Progenitor cell of endocrine pancreas (in vitro differentiated cells): ENCODE measurements around the gene OBSCN. TPM values are rescaled to one million over a fixed set of nuclear protein-coding genes. Genes with fewer than 3 reads are reported as not detected.

ENCODE experiments used
- DNase-seq: peaks from one replicate; pipeline ENCODE4 v3.0.0; 2021; ENCODE audit warnings: low spot score; ENCODE audit not compliant: unreplicated experiment
- H3K27ac Mint-ChIP-seq: 2 replicates; pipeline ENCODE4 v1.8.0; 2021; ENCODE audit warnings: mild to moderate bottlenecking, moderate library complexity, mixed read lengths
- H3K27me3 Mint-ChIP-seq: 2 replicates; pipeline ENCODE4 v1.8.0; 2021; ENCODE audit warnings: mixed read lengths
- H3K36me3 Mint-ChIP-seq: 2 replicates; pipeline ENCODE4 v1.8.0; 2022; ENCODE audit warnings: mixed read lengths; ENCODE audit not compliant: insufficient read depth
- H3K4me1 Mint-ChIP-seq: 2 replicates; pipeline ENCODE4 v1.8.0; 2021; ENCODE audit warnings: low read depth, mixed read lengths
- H3K4me3 Mint-ChIP-seq: 2 replicates; pipeline ENCODE4 v1.8.0; 2021; ENCODE audit warnings: low read depth, mild to moderate bottlenecking, moderate library complexity, mixed read lengths
- H3K9me3 Mint-ChIP-seq: 2 replicates; pipeline ENCODE4 v1.8.0; 2021; ENCODE audit warnings: low read depth, mixed read lengths
- total RNA-seq: library from RNA; stranded (reverse); gene quantifications from 2 replicates; pipeline ENCODE4 v1.2.1, GENCODE V29; 2021
- TF ChIP-seq, protein P1 (sequence below): fragments of 200-600 bp; sonication (generic); IDR thresholded peaks from one replicate; pipeline ENCODE4 v1.5.0; 2021; ENCODE audit warnings: antibody characterized with exemption, mild to moderate bottlenecking; ENCODE audit not compliant: unreplicated experiment

OBSCN gene
- total RNA-seq, 1 donor from 2014 or later = 57.5 TPM

DNA sequence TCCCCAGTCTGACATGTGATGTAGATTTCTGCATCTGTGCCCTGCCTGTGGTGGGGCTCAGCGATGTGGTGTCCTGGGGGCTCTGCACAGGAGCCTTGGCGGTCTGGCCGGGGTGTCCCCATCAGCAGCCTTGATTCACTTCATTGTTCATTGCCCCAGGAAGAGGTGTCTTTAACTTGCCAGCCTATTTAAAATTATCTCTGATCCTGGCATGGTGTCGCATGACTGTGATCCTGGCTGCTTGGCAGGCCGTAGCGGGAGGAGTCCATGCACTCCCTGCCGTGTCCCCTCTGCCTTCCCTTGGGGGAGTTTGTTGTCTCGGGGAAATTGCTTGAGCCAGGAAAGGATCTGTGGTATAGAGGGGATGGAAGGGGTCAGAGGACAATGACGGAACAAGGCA, 138.9 kb downstream of the OBSCN start:
- no peak overlapping the region for H3K4me3 Mint-ChIP-seq
- peaks cover 7% of the 10 kb centered on the region for H3K9me3 Mint-ChIP-seq

DNA sequence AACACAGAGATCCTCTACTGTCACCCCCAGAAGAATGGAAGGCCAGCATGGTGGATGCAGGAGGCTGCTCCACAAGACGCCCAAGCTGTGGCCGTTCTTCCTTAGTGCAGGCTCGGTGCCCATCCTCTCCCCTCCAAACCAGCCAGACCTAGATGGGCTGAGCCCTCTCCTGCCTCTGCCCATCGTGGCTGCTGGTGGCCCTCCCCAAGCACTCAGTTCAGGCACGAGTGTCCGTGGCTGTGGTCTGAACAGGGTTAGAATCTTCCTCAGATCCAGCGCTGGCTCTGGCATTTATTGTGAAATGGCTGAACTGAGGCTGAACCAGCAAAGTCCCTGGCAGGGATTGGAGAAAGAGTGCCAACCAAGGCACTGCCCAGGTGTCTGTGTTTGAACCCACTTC, 139.3 kb downstream of the OBSCN start:
- H3K27ac Mint-ChIP-seq = no peak overlapping the region
- H3K4me3 Mint-ChIP-seq = no peak overlapping the region
- H3K27me3 Mint-ChIP-seq = no peaks in the 10 kb centered on the region
- DNase-seq = no peak
- TF ChIP-seq, protein P1, sequence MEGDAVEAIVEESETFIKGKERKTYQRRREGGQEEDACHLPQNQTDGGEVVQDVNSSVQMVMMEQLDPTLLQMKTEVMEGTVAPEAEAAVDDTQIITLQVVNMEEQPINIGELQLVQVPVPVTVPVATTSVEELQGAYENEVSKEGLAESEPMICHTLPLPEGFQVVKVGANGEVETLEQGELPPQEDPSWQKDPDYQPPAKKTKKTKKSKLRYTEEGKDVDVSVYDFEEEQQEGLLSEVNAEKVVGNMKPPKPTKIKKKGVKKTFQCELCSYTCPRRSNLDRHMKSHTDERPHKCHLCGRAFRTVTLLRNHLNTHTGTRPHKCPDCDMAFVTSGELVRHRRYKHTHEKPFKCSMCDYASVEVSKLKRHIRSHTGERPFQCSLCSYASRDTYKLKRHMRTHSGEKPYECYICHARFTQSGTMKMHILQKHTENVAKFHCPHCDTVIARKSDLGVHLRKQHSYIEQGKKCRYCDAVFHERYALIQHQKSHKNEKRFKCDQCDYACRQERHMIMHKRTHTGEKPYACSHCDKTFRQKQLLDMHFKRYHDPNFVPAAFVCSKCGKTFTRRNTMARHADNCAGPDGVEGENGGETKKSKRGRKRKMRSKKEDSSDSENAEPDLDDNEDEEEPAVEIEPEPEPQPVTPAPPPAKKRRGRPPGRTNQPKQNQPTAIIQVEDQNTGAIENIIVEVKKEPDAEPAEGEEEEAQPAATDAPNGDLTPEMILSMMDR = no peak
- H3K9me3 Mint-ChIP-seq = peaks cover 7% of the 10 kb centered on the region
- no peaks in the 10 kb centered on the region for H3K4me1 Mint-ChIP-seq
- H3K36me3 Mint-ChIP-seq = peaks cover 11% of the 10 kb centered on the region

More for the DNA sequence above, 138.9 kb downstream of the OBSCN start:
- Mint-ChIP-seq H3K4me1 (no peaks in the 10 kb centered on the region), H3K27me3 (no peaks in the 10 kb centered on the region), H3K27ac (no peak overlapping the region), H3K36me3 (peaks cover 11% of the 10 kb centered on the region)
- TF ChIP-seq, protein P1 = no peak
- DNase-seq = no peak

DNA sequence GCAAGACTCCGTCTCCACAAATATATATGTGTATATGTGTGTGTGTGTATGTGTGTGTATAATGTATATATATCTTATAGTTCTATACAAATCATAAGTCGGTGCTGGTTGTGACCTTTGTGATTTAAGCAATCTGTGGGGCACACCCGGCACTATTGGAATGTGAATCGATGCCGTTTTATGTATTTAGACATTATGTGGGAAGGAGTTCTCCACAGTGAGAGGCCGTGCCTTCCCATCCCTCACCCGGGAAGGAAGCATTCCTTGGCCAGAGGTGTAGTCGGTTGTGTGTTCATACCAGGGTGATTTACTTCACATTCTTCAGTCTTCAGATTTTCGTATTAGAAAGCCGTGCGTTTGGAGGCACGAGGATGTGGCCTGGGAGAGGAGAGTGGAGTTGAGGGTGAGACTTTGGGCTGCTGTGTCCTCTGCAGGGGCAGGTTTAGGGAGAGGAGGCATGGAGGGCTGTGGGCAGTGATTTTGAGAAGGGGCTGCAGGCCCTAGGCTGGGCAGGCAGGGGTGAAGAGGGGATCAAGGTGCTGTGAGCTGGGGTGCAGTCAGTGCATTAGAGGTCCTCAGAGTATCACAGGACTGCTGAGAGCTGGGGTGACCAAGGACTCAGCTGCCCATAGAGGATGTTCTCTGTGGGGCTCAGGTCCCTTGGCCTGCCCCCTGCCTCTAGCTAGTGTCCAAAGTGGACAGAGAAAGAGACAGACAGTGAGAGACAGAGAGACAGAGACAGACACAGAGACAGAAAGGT, 141.0 kb downstream of the OBSCN start:
- H3K27me3 Mint-ChIP-seq = no peaks in the 10 kb centered on the region
- H3K4me3 Mint-ChIP-seq = no peak overlapping the region
- no peak for DNase-seq
- no peaks in the 10 kb centered on the region for H3K4me1 Mint-ChIP-seq
- TF ChIP-seq, protein P1 = no peak
- H3K36me3 Mint-ChIP-seq = peaks cover 4% of the 10 kb centered on the region
- peak overlapping the region; percentile 11 for H3K27ac Mint-ChIP-seq
- H3K9me3 Mint-ChIP-seq = peaks cover 5% of the 10 kb centered on the region

DNA sequence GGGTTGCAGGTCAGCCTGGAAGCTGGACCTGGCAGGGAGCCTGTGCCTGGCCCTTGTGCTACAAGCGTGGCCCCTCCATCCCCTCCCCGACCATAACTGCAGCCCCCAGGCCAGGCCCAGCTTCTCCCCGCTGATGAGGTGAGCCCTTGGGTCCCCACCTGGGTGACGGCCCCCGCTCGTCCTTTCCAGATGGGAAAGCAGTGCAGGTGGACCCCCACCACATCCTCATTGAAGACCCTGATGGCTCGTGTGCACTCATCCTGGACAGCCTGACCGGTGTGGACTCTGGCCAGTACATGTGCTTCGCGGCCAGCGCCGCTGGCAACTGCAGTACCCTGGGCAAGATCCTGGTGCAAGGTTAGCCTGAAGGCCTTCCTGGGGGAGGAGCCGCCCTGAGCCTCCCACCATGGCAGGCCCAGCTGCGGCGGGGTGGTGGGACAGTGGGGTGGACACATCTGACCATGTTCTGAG, 141.9 kb downstream of the OBSCN start:
- TF ChIP-seq, protein P1 = no peak
- Mint-ChIP-seq H3K9me3 (no peaks in the 10 kb centered on the region), H3K27ac (no peak overlapping the region), H3K36me3 (no peaks in the 10 kb centered on the region), H3K4me1 (no peaks in the 10 kb centered on the region), H3K27me3 (no peaks in the 10 kb centered on the region), H3K4me3 (no peak overlapping the region)
- DNase-seq = no peak

DNA sequence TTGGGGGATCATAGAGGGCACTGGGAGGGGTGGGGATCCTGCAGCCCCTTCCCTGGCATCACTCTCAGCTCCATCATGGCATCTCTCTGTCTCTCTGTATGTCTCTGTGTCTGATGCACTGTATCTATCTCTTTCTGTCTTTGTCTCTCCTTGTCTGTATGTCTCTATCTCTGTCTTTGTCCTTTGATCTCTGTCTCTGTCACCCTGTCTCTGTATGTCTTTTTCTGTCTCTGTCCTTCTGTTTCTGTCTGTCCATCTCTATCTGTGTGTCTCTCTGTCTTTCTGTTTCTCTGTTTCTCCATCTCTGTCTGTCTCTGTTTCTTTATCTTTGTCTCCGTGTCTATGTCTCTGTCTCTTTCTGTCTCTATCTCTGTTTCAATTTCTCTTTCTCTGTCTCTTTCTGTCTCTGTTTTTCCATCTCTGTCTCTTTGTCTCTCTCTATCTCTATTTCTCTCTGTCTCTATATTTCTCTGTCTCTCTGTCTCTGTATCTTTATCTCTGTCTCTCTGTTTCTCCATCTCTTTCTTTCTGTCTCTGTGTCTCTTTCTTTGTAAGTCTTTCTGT, 142.4 kb downstream of the OBSCN start:
- no peak for DNase-seq
- no peaks in the 10 kb centered on the region for H3K36me3 Mint-ChIP-seq
- TF ChIP-seq, protein P1 = no peak
- H3K27me3 Mint-ChIP-seq = no peaks in the 10 kb centered on the region
- no peaks in the 10 kb centered on the region for H3K9me3 Mint-ChIP-seq
- H3K4me1 Mint-ChIP-seq = no peaks in the 10 kb centered on the region
- H3K27ac Mint-ChIP-seq = no peak overlapping the region
- no peak overlapping the region for H3K4me3 Mint-ChIP-seq
